K562 (cell line): ENCODE data around the gene ACOT7.

Experiments used
- ATF2 ChIP-seq: sonication (generic); formaldehyde crosslinking; IDR thresholded peaks from 2 replicates; pipeline ENCODE4 v1.8.1; 2022; ENCODE audit warnings: missing genetic modification reagents
- HMGN3 ChIP-seq: IDR thresholded peaks from 2 replicates; pipeline ENCODE4 v1.6.1; 2011; ENCODE audit warnings: borderline replicate concordance, low read depth, mild to moderate bottlenecking, mixed read lengths, low read length; ENCODE audit not compliant: insufficient read length; ENCODE audit errors: extremely low read depth
- HOXB6 ChIP-seq: fragments of 250-450 bp; sonication (Bioruptor Pico); IDR thresholded peaks from 2 replicates; pipeline ENCODE4 v1.5.1; 2022; ENCODE audit warnings: mild to moderate bottlenecking, borderline replicate concordance
- JUND ChIP-seq, 2 experiments: IDR thresholded peaks; 2 replicates in 1 of 2; 3 replicates in 1 of 2; pipeline ENCODE4 v1.6.1; 2011; ENCODE audit warnings: borderline replicate concordance in 2 of 2, low read depth in 2 of 2, low read length in 2 of 2, improper control_type of control experiment in 1 of 2, missing biosample characterization in 1 of 2, missing genetic modification characterization in 1 of 2, missing genetic modification reagents in 1 of 2
- MEF2A ChIP-seq: IDR thresholded peaks from 2 replicates; pipeline ENCODE4 v1.6.1; 2011; ENCODE audit warnings: low read depth, mild to moderate bottlenecking, low read length, moderate library complexity; ENCODE audit not compliant: control insufficient read depth
- PCBP2 ChIP-seq: fragments of 200-400 bp; formaldehyde crosslinking; IDR thresholded peaks from 2 replicates; pipeline ENCODE4 v1.6.1; 2018; ENCODE audit warnings: low read length, low read depth, mild to moderate bottlenecking, moderate library complexity; ENCODE audit not compliant: poor library complexity, severe bottlenecking
- PTBP1 ChIP-seq: fragments of 200-400 bp; formaldehyde crosslinking; IDR thresholded peaks from 2 replicates; pipeline ENCODE4 v1.6.1; 2017; ENCODE audit warnings: low read depth, low read length
- SIN3A ChIP-seq, 2 experiments: fragments of 150-350 bp in 1 of 2; IDR thresholded peaks; 2 replicates each; pipeline ENCODE4 v1.6.1; 2011 to 2016; ENCODE audit warnings: borderline replicate concordance in 2 of 2, low read depth in 2 of 2, low read length in 2 of 2, mild to moderate bottlenecking in 2 of 2, moderate library complexity in 2 of 2; ENCODE audit not compliant: control insufficient read depth in 1 of 2
- TAF1 ChIP-seq: IDR thresholded peaks from 2 replicates; pipeline ENCODE4 v1.6.1; 2011; ENCODE audit warnings: mild to moderate bottlenecking, low read length, moderate library complexity; ENCODE audit not compliant: insufficient read depth, control insufficient read depth, severe bottlenecking; ENCODE audit errors: extremely low read depth
- TCF7 ChIP-seq: sonication (generic); IDR thresholded peaks from 2 replicates; pipeline ENCODE4 v1.6.1; 2016; ENCODE audit warnings: antibody characterized with exemption, borderline replicate concordance
- ZNF398 ChIP-seq: fragments of 250-450 bp; sonication (Bioruptor Pico); IDR thresholded peaks from 2 replicates; pipeline ENCODE4 v1.8.0; 2021; ENCODE audit warnings: moderate library complexity, mild to moderate bottlenecking, inconsistent platforms
- ZNF592 ChIP-seq: fragments of 450-650 bp; IDR thresholded peaks from 2 replicates; pipeline ENCODE4 v1.6.1; 2017; ENCODE audit warnings: antibody characterized with exemption, mild to moderate bottlenecking

- TF ChIP-seq HMGN3 (no peak), ZNF592 (no peak), HOXB6 (CRISPR knock-in tag) (no peak), PTBP1 (no peak), JUND (IDR thresholded peaks at IDR 0.05; ENCODE audit: borderline replicate concordance, low read depth, low read length) (no peak), JUND (tag; IDR thresholded peaks at IDR 0.05; ENCODE audit: borderline replicate concordance, low read depth, low read length) (no peak), PCBP2 (no peak), ATF2 (CRISPR knock-in tag) (no peak), ZNF398 (CRISPR knock-in tag) (no peak), TAF1 (no peak), MEF2A (no peak), SIN3A (IDR thresholded peaks at IDR 0.05; ENCODE audit: borderline replicate concordance in 2 of 2, control insufficient read depth in 1 of 2, low read depth in 2 of 2, low read length in 2 of 2) (no peak), TCF7 (no peak)
Measured at GRCh38 chr1:6271006-6271405, 122.6 kb downstream of the ACOT7 start.
